Type B pancreatic cell (in vitro differentiated cells): ENCODE measurements around the gene BRPF3. TPM values are rescaled to one million over a fixed set of nuclear protein-coding genes. Genes with fewer than 3 reads are reported as not detected.

Source experiments
- DNase-seq: peaks from one replicate; pipeline ENCODE4 v3.0.0; 2021; ENCODE audit warnings: mixed read lengths; ENCODE audit not compliant: unreplicated experiment; ENCODE audit errors: extremely low spot score
- H3K27ac Mint-ChIP-seq: 2 replicates; pipeline ENCODE4 v1.8.0; 2021; ENCODE audit warnings: mild to moderate bottlenecking, mixed read lengths
- H3K27me3 Mint-ChIP-seq: 2 replicates; pipeline ENCODE4 v1.8.0; 2021; ENCODE audit warnings: mixed read lengths
- H3K36me3 Mint-ChIP-seq: 2 replicates; pipeline ENCODE4 v1.8.0; 2021; ENCODE audit warnings: mixed read lengths
- H3K4me1 Mint-ChIP-seq: one replicate; pipeline ENCODE4 v1.8.0; 2021; ENCODE audit warnings: mixed read lengths; ENCODE audit not compliant: unreplicated experiment
- H3K4me3 Mint-ChIP-seq: 2 replicates; pipeline ENCODE4 v1.8.0; 2021; ENCODE audit warnings: mild to moderate bottlenecking, mixed read lengths
- H3K9me3 Mint-ChIP-seq: 2 replicates; pipeline ENCODE4 v1.8.0; 2021; ENCODE audit warnings: mixed read lengths
- CTCF ChIP-seq: fragments of 200-600 bp; sonication (generic); conservative IDR thresholded peaks from 2 replicates; pipeline ENCODE4 v1.5.0; 2021; ENCODE audit warnings: antibody characterized with exemption, mild to moderate bottlenecking
- total RNA-seq: library from RNA; stranded (reverse); gene quantifications from 2 replicates; pipeline ENCODE4 v1.2.1, GENCODE V29; 2021; ENCODE audit warnings: low replicate concordance

Gene BRPF3
- total RNA-seq, 1 donor from 2014 or later = 47.7 TPM

- no peaks in the 10 kb centered on the region for H3K9me3 Mint-ChIP-seq
- H3K27ac Mint-ChIP-seq = no peak overlapping the region
- peaks cover 51% of the 10 kb centered on the region for H3K36me3 Mint-ChIP-seq
- no peaks in the 10 kb centered on the region for H3K4me1 Mint-ChIP-seq
- H3K4me3 Mint-ChIP-seq = no peak overlapping the region
- DNase-seq = no peak
- no peak for TF ChIP-seq CTCF
- no peaks in the 10 kb centered on the region for H3K27me3 Mint-ChIP-seq
Observed at GRCh38 chr6:36209606-36210005, 13.1 kb downstream of the BRPF3 start.

GRCh38 chr6:36210182-36210581, 13.6 kb downstream of the BRPF3 start:
- H3K36me3 Mint-ChIP-seq = peaks cover 52% of the 10 kb centered on the region

GRCh38 chr6:36210886-36211595, 14.5 kb downstream of the BRPF3 start:
- no peaks in the 10 kb centered on the region for H3K27me3 Mint-ChIP-seq
- H3K9me3 Mint-ChIP-seq = no peaks in the 10 kb centered on the region
- no peak for DNase-seq
- no peak overlapping the region for H3K27ac Mint-ChIP-seq
- H3K36me3 Mint-ChIP-seq = peaks cover 52% of the 10 kb centered on the region
- H3K4me1 Mint-ChIP-seq = no peaks in the 10 kb centered on the region
- TF ChIP-seq CTCF = no peak
- H3K4me3 Mint-ChIP-seq = no peak overlapping the region

More at GRCh38 chr6:36210182-36210581, 13.6 kb downstream of the BRPF3 start:
- H3K27ac Mint-ChIP-seq = no peak overlapping the region
- H3K4me3 Mint-ChIP-seq = no peak overlapping the region
- no peaks in the 10 kb centered on the region for H3K4me1 Mint-ChIP-seq
- DNase-seq = no peak
- no peaks in the 10 kb centered on the region for H3K27me3 Mint-ChIP-seq
- no peak for TF ChIP-seq CTCF
- no peaks in the 10 kb centered on the region for H3K9me3 Mint-ChIP-seq

GRCh38 chr6:36216559-36216958, 20.0 kb downstream of the BRPF3 start:
- H3K4me3 Mint-ChIP-seq = no peak overlapping the region
- H3K9me3 Mint-ChIP-seq = no peaks in the 10 kb centered on the region
- no peak for DNase-seq
- H3K36me3 Mint-ChIP-seq = peaks cover 36% of the 10 kb centered on the region
- no peaks in the 10 kb centered on the region for H3K4me1 Mint-ChIP-seq
- H3K27me3 Mint-ChIP-seq = no peaks in the 10 kb centered on the region
- no peak for TF ChIP-seq CTCF
- H3K27ac Mint-ChIP-seq = no peak overlapping the region

- H3K4me3 Mint-ChIP-seq = no peak overlapping the region
- no peaks in the 10 kb centered on the region for H3K9me3 Mint-ChIP-seq
- H3K36me3 Mint-ChIP-seq = peaks cover 33% of the 10 kb centered on the region
Observed at GRCh38 chr6:36217188-36217587, 20.6 kb downstream of the BRPF3 start.

More at GRCh38 chr6:36217188-36217587, 20.6 kb downstream of the BRPF3 start:
- H3K27ac Mint-ChIP-seq = no peak overlapping the region
- no peak for TF ChIP-seq CTCF
- H3K27me3 Mint-ChIP-seq = no peaks in the 10 kb centered on the region
- no peak for DNase-seq
- no peaks in the 10 kb centered on the region for H3K4me1 Mint-ChIP-seq
